Right cardiac atrium (tissue), 5 donors: ENCODE results near the gene RHOT1. TPM values are rescaled to one million over a fixed set of nuclear protein-coding genes. Genes with fewer than 3 reads are reported as not detected.
"Not testable (repeated sequence)": the region's sequence is repeated elsewhere in the genome, so short reads cannot be mapped to it uniquely, and the experiment has no call there.

Experiments
- ATAC-seq, 2 donors: fragments of 200-7000 bp; cut with Tn5 transposase; one replicate each; pipeline versions ENCODE4 v1.8.0 to v1.9.1; 2020; ENCODE audit warnings: moderate library complexity in 2 of 2, mild to moderate bottlenecking in 1 of 2
- DNase-seq, 3 donors: peaks; one replicate each; pipeline ENCODE4 v3.0.0-alpha.2; 2020
- H3K27ac ChIP-seq: one replicate; pipeline ENCODE4 v1.5.1; 2013; ENCODE audit warnings: mild to moderate bottlenecking, low read length, control low read depth, moderate library complexity
- H3K27me3 ChIP-seq: one replicate; pipeline ENCODE4 v1.6.1; 2013; ENCODE audit not compliant: control insufficient read depth, insufficient read depth
- H3K4me1 ChIP-seq: one replicate; pipeline ENCODE4 v1.6.1; 2013; ENCODE audit warnings: low read length; ENCODE audit not compliant: control insufficient read depth, insufficient read depth
- H3K4me3 ChIP-seq: one replicate; pipeline ENCODE4 v1.5.1; 2013; ENCODE audit warnings: low read length, control low read depth
- H3K9me3 ChIP-seq: one replicate; pipeline ENCODE4 v1.6.1; 2013; ENCODE audit warnings: low read length; ENCODE audit not compliant: control insufficient read depth
- whole genome bisulfite sequencing: extraction: QIAGEN DNeasy Blood & Tissue Kit; methylation state at CpG from one replicate; pipeline ENCODE4 v1.1.7; 2013; 5-methylcytosine and 5-hydroxymethylcytosine counted together
- intact Hi-C, 4 donors: fragments of 100-400 bp; cut with DNase I; formaldehyde crosslinking; loops; one replicate each; pipeline versions ENCODE4 v1.11.0 to v1.14.0; 2022 to 2023
- polyA plus RNA-seq: library from polyadenylated mRNA; stranded (reverse); fragments of 200-250 nt; gene quantifications from one replicate; pipeline ENCODE4 v1.2.3, GENCODE V29; 2013
- total RNA-seq, 4 donors: library from RNA; stranded (reverse); fragmentation: NEBNext Ultra II Directional; extraction: Animal tissue kit (Norgen Biotek cat#: 25700); gene quantifications; one replicate each; pipeline ENCODE4 v1.2.1, GENCODE V29; 2021
- donor health status: healthy with polysubstance abuse.
- donor health status: DM: no; HTN: yes; CAD: no.
- donor health status: DM: no; HTN: no; CAD: no.
- donor health status: DM: no; HTN: yes; CAD: no; lungs with severe emphysema.
- donor health status: DM: yes; HTN: yes; CAD: no.

Gene RHOT1
- total and polyA plus RNA-seq, 5 donors = 50.9 to 69.3 (median 53.8) TPM

- Histone ChIP-seq H3K27me3 (no peaks in the 10 kb centered on the region), H3K9me3 (no peaks in the 10 kb centered on the region), H3K4me3 (no peak overlapping the region), H3K27ac (no peak overlapping the region), H3K4me1 (no peaks in the 10 kb centered on the region)
- DNase-seq (no peak), ATAC-seq (peak in 1 of 2 donors; percentile 15)
- WGBS = 92% methylated on average over 9 of the region's 9 CpGs
- intact Hi-C loops = no loop called here
Observed at GRCh38 chr17:32160526-32160925, 18.2 kb downstream of the RHOT1 start.

DNA sequence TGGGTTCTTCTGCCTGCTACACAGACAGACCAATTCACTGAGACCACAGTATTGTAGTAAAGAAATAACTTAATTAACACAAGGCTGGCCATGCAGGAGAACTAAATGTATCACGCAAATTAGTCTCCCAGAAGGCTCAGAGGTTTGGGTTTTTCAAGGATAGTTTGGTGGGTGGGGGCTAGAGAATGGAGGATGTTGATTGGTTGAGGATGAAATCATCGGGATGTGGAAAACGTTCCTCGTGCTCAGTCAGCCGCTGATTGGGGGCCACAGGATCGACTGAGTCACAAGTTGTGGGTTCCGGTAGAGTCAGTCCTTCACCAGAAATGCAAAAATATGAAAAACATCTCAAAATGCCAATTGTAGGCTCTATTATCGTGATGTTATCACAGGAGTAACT is 18.7 kb downstream of the RHOT1 start:
- intact Hi-C loops = no loop called here
- ATAC-seq (no peak), DNase-seq (no peak)
- Histone ChIP-seq H3K9me3 (no peaks in the 10 kb centered on the region), H3K27me3 (no peaks in the 10 kb centered on the region), H3K4me1 (no peaks in the 10 kb centered on the region), H3K27ac (no peak overlapping the region), H3K4me3 (no peak overlapping the region)
- WGBS = 93% methylated on average over 8 of the region's 8 CpGs

DNA sequence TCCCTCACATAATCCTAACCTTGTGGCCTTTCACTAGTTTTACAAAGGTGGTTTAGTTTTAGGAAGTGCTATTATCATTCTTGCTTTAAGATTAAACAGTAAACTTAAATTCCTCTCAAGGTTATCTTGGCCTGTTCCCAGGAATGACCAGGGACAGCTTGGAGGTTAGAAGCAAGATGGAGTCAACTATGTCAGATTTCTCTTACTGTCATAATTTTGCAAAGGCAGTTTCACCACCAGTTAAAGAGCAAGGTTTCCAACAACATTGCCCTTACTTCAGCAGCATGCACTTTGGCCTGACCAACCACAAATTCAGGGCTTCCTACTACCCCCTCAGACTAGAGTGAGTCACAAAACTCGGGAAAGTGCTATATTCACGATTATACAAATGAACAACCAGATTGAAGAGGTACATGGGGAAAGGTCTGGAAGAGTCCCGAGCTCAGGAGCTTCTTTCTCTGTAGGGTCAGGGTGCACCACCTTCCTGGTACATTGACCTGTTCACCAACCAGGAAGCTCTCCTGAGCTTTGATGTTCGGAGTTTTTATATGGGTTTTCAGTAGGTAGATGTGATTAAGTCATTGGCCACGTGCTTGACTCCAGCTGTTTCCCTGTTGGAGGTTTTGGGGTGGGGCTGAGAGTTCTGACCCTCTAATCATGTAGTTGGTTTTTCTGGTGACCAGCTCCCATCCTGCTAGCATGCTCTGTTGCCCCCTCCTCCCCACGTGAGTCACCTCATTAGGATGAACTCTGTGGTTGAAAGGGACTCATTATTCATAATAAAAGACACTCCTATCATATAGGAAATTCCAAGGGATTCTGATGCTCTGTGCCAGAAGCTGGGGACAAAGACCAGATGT is 19.4 kb downstream of the RHOT1 start:
- ATAC-seq (no peak), DNase-seq (no peak)
- intact Hi-C loops = no loop called here
- Histone ChIP-seq H3K27ac (no peak overlapping the region), H3K4me1 (no peaks in the 10 kb centered on the region), H3K27me3 (no peaks in the 10 kb centered on the region), H3K9me3 (no peaks in the 10 kb centered on the region), H3K4me3 (no peak overlapping the region)
- WGBS = 82% methylated on average over 6 of the region's 6 CpGs

- ATAC-seq = no peak
- H3K4me1 ChIP-seq = no peaks in the 10 kb centered on the region
- DNase-seq = no peak
- 59% methylated on average over 3 of the region's 3 CpGs for WGBS
- no peaks in the 10 kb centered on the region for H3K9me3 ChIP-seq
- no peaks in the 10 kb centered on the region for H3K27me3 ChIP-seq
- H3K27ac ChIP-seq = no peak overlapping the region
- intact Hi-C loops = no loop called here
- no peak overlapping the region for H3K4me3 ChIP-seq
Observed at GRCh38 chr17:32174889-32175288, 32.6 kb downstream of the RHOT1 start.

DNA sequence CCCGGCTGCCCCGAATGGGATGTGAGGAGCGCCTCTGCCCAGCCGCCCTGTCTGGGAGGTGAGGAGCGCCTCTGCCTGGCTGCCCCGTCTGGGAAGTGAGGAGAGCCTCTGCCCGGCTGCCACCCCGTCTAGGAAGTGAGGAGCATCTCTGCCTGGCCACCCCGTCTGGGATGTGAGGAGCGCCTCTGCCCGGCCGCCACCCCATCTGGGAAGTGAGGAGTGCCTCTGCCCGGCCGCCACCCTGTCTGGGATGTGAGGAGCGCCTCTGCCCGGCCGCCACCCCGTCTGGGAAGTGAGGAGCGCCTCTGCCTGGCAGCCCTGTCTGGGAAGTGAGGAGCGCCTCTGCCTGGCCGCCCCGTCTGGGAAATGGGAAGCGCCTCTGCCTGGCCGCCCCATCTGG is 36.4 kb downstream of the RHOT1 start:
- H3K4me3 ChIP-seq, H3K27me3 ChIP-seq, intact Hi-C loops, H3K27ac ChIP-seq, ATAC-seq, H3K4me1 ChIP-seq, H3K9me3 ChIP-seq: not testable (repeated sequence)
- 99% methylated on average over 24 of the region's 24 CpGs for WGBS
- peak in 1 of 3 donors; percentile 46 for DNase-seq

DNA sequence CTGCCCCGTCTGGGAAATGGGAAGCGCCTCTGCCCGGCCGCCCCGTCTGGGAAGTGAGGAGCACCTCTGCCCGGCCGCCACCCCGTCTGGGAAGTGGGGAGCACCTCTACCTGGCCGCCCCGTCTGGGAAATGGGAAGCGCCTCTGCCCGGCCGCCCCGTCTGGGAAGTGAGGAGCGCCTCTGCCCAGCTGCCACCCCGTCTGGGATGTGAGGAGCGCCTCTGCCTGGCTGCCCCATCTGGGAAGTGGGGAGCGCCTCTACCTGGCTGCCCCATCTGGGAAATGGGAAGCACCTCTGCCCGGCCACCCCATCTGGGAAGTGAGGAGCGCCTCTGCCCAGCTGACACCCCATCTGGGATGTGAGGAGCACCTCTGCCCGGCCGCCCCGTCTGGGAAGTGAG is 36.8 kb downstream of the RHOT1 start:
- H3K27ac ChIP-seq, H3K9me3 ChIP-seq, H3K27me3 ChIP-seq, ATAC-seq, intact Hi-C loops, H3K4me3 ChIP-seq, H3K4me1 ChIP-seq: not testable (repeated sequence)
- WGBS = 97% methylated on average over 20 of the region's 23 CpGs
- peak in 1 of 3 donors; percentile 57 for DNase-seq

GRCh38 chr17:32179526-32179925 is 37.2 kb downstream of the RHOT1 start:
- ATAC-seq, intact Hi-C loops: not testable (repeated sequence)
- WGBS = 98% methylated on average over 25 of the region's 25 CpGs

GRCh38 chr17:32180262-32180661 is 38.0 kb downstream of the RHOT1 start:
- H3K4me3 ChIP-seq, H3K9me3 ChIP-seq, ATAC-seq, H3K4me1 ChIP-seq, H3K27ac ChIP-seq, DNase-seq, intact Hi-C loops, H3K27me3 ChIP-seq: not testable (repeated sequence)
- 58% methylated on average over 2 of the region's 2 CpGs for WGBS

More at GRCh38 chr17:32179526-32179925, 37.2 kb downstream of the RHOT1 start:
- peak in 1 of 3 donors; percentile 49 for DNase-seq
- H3K4me1 ChIP-seq, H3K9me3 ChIP-seq, H3K4me3 ChIP-seq, H3K27me3 ChIP-seq, H3K27ac ChIP-seq: not testable (repeated sequence)

DNA sequence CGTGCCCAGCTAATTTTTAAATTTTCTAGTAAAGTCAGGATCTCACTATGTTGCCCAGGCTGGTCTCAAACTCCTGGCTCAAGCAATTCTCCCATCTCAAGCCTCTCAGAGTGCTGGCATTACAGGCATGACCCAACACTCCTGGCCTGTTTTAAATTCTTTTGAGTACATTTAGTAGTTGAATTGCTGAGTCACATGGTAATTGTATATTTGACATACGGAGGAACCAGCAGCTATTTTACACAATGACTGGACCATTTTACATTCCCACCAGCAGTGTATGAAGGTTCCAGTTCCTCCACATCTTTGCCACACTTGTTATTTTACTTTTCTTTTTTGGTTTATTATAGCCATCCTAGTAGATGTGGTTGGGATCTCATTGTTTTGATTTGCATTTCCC is 43.6 kb downstream of the RHOT1 start:
- H3K4me3 ChIP-seq = no peak overlapping the region
- WGBS = 97% methylated on average over 2 of the region's 2 CpGs
- H3K27ac ChIP-seq = no peak overlapping the region
- H3K9me3 ChIP-seq = no peaks in the 10 kb centered on the region
- intact Hi-C loops = no loop called here
- no peaks in the 10 kb centered on the region for H3K27me3 ChIP-seq
- no peak for ATAC-seq
- no peak for DNase-seq
- no peaks in the 10 kb centered on the region for H3K4me1 ChIP-seq

DNA sequence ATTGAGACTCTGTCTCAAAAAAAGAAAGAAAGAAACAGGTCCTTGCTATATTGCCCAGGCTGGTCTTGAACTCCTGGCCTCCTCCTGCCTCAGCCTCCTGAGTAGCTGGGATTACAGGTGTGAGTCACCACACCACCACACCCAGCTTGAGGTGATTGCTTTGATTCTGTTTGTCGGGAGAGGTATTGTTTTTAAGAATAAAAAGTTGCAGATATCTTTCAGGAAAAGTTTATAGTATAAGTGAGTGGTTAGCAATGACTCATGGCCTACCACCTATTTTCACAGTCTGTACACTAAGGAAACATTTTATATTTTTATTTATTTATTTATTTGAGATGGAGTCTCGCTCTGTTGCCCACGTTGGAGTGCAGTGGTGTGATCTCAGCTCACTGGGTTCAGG is 45.0 kb downstream of the RHOT1 start:
- Histone ChIP-seq H3K4me3 (no peak overlapping the region), H3K27me3 (no peaks in the 10 kb centered on the region), H3K9me3 (no peaks in the 10 kb centered on the region), H3K4me1 (no peaks in the 10 kb centered on the region), H3K27ac (no peak overlapping the region)
- ATAC-seq (no peak), DNase-seq (no peak)
- intact Hi-C loops = no loop called here
- WGBS = 97% methylated on average over 3 of the region's 3 CpGs

- ATAC-seq = no peak
Observed at GRCh38 chr17:32189343-32189742, 47.0 kb downstream of the RHOT1 start.

More at GRCh38 chr17:32189343-32189742, 47.0 kb downstream of the RHOT1 start:
- no peaks in the 10 kb centered on the region for H3K9me3 ChIP-seq
- no peaks in the 10 kb centered on the region for H3K4me1 ChIP-seq
- no peak overlapping the region for H3K4me3 ChIP-seq
- WGBS = 97% methylated on average over 2 of the region's 2 CpGs
- no peak for DNase-seq
- intact Hi-C loops = no loop called here
- H3K27ac ChIP-seq = no peak overlapping the region
- H3K27me3 ChIP-seq = no peaks in the 10 kb centered on the region
